Suprapubic skin (tissue), 4 donors: ENCODE data around the gene SESN1.

Source experiments
- EP300 ChIP-seq: sonication (generic); formaldehyde crosslinking; IDR thresholded peaks from one replicate; pipeline ENCODE4 v1.6.1; 2017; ENCODE audit warnings: antibody characterized with exemption
- POLR2A ChIP-seq, 2 donors: fragments of 450-650 bp; IDR thresholded peaks; one replicate each; pipeline ENCODE4 v1.6.1; 2017; ENCODE audit warnings: antibody characterized with exemption in 2 of 2, mild to moderate bottlenecking in 2 of 2, moderate library complexity in 2 of 2
- POLR2AphosphoS5 ChIP-seq, 3 donors: sonication (generic); formaldehyde crosslinking; IDR thresholded peaks; one replicate each; pipeline ENCODE4 v1.6.1; 2017; ENCODE audit warnings: antibody characterized with exemption in 3 of 3
- TF ChIP-seq, protein P1 (sequence below), 2 donors: fragments of 200-600 bp in 1 of 2; fragments of 450-650 bp in 1 of 2; sonication (generic) in 1 of 2; IDR thresholded peaks; one replicate each; pipeline ENCODE4 v1.5.1; 2016 to 2019; ENCODE audit warnings: antibody characterized with exemption in 2 of 2, mild to moderate bottlenecking in 1 of 2, moderate library complexity in 1 of 2

DNA sequence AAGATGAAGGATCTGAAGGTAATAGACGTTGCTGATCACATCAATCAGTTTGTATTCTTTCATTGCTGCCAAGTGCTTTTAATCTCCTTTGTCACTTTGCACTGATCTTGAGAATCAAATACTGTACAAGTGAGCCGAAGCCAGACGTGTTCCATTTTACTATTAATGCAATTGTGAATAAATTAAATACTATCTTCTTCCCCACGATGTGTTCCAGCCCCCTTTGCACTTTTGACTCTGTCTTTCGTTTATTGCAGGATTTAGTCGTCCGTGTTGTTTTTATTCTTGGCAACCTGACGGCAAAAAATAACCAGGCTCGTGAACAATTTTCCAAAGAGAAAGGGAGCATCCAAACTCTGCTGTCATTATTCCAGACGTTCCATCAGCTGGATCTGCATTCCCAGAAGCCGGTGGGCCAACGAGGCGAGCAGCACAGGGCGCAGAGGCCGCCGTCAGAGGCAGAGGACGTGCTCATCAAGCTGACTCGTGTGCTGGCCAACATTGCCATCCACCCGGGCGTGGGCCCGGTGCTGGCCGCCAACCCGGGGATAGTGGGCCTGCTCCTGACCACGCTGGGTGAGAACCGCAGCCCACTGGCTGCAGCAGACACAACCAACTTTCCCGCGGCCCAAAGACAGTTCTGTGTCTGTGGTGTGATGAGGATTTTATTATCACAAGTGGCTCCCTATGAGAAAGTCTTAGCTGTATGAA, 141.7 kb downstream of the SESN1 start:
- TF ChIP-seq, protein P1, sequence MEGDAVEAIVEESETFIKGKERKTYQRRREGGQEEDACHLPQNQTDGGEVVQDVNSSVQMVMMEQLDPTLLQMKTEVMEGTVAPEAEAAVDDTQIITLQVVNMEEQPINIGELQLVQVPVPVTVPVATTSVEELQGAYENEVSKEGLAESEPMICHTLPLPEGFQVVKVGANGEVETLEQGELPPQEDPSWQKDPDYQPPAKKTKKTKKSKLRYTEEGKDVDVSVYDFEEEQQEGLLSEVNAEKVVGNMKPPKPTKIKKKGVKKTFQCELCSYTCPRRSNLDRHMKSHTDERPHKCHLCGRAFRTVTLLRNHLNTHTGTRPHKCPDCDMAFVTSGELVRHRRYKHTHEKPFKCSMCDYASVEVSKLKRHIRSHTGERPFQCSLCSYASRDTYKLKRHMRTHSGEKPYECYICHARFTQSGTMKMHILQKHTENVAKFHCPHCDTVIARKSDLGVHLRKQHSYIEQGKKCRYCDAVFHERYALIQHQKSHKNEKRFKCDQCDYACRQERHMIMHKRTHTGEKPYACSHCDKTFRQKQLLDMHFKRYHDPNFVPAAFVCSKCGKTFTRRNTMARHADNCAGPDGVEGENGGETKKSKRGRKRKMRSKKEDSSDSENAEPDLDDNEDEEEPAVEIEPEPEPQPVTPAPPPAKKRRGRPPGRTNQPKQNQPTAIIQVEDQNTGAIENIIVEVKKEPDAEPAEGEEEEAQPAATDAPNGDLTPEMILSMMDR (IDR thresholded peaks at IDR 0.05): no peak
- TF ChIP-seq POLR2A (IDR thresholded peaks at IDR 0.05) (no peak), EP300 (no peak), POLR2AphosphoS5 (IDR thresholded peaks at IDR 0.05) (no peak)
